ENCODE measurements around the gene CCRL2.

GRCh38 chr3:46408853-46409252, 1.8 kb downstream of the CCRL2 start:
- TF ChIP-seq CTCF (conservative IDR thresholded peaks at IDR 0.05 in 1 of 2, IDR thresholded peaks at IDR 0.05 in 1 of 2; ENCODE audit: low read depth in 1 of 2, low read length in 2 of 2) (no peak), EZH2 (IDR thresholded peaks at IDR 0.05; ENCODE audit: low read length, missing control alignments) (no peak)
